Neuronal stem cell (in vitro differentiated cells): ENCODE data around the gene PDGFRA.

ENCODE experiments used
- DNase-seq: peaks from one replicate; pipeline ENCODE4 v3.0.0-alpha.2; 2013; ENCODE audit warnings: low spot score
- H2AFZ ChIP-seq: one replicate; pipeline ENCODE4 v1.6.1; 2013; ENCODE audit warnings: mild to moderate bottlenecking, low read length, inconsistent platforms
- H2AK5ac ChIP-seq: 2 replicates; pipeline ENCODE4 v1.6.1; 2013; ENCODE audit warnings: low read depth, mild to moderate bottlenecking, inconsistent platforms, low read length, moderate library complexity, mixed read lengths
- H2BK120ac ChIP-seq: 2 replicates; pipeline ENCODE4 v1.6.1; 2013; ENCODE audit warnings: low read depth, mild to moderate bottlenecking, inconsistent platforms, low read length, moderate library complexity, mixed read lengths
- H2BK12ac ChIP-seq: one replicate; pipeline ENCODE4 v1.6.1; 2013; ENCODE audit warnings: low read length, inconsistent platforms
- H2BK15ac ChIP-seq: 2 replicates; pipeline ENCODE4 v1.6.1; 2013; ENCODE audit warnings: mild to moderate bottlenecking, low read length, inconsistent platforms, mixed read lengths
- H2BK5ac ChIP-seq: one replicate; pipeline ENCODE4 v1.6.1; 2013; ENCODE audit warnings: inconsistent platforms, mild to moderate bottlenecking, low read length, moderate library complexity
- H3K14ac ChIP-seq: one replicate; pipeline ENCODE4 v1.6.1; 2013; ENCODE audit warnings: low read length, inconsistent platforms
- H3K18ac ChIP-seq: 2 replicates; pipeline ENCODE4 v1.6.1; 2013; ENCODE audit warnings: low read length, inconsistent platforms
- H3K23ac ChIP-seq: 2 replicates; pipeline ENCODE4 v1.6.1; 2013; ENCODE audit warnings: low read depth, mild to moderate bottlenecking, mixed read lengths, low read length, inconsistent platforms; ENCODE audit not compliant: poor library complexity
- H3K27ac ChIP-seq: replicated peaks from 3 replicates; pipeline ENCODE4 v1.5.1; 2013; ENCODE audit warnings: low read length, inconsistent platforms
- H3K27me3 ChIP-seq, 3 experiments: 2 replicates each; pipeline ENCODE4 v1.6.1; 2013; ENCODE audit warnings: low read length in 3 of 3, mild to moderate bottlenecking in 2 of 3, inconsistent platforms in 1 of 3, low read depth in 1 of 3, mixed read lengths in 1 of 3, moderate library complexity in 1 of 3; ENCODE audit not compliant: control insufficient read depth in 3 of 3, insufficient read depth in 3 of 3
- H3K36me3 ChIP-seq, 2 donors: replicated peaks in 1 of 2; 2 replicates each; pipeline ENCODE4 v1.6.1; 2013; ENCODE audit warnings: low read length in 2 of 2; ENCODE audit not compliant: control insufficient read depth in 2 of 2, insufficient read depth in 2 of 2
- H3K4ac ChIP-seq: 2 replicates; pipeline ENCODE4 v1.6.1; 2013; ENCODE audit warnings: inconsistent platforms, mild to moderate bottlenecking, low read length, moderate library complexity
- H3K4me1 ChIP-seq, 2 donors: 1 replicate in 1 of 2; 2 replicates in 1 of 2; pipeline ENCODE4 v1.6.1; 2013; ENCODE audit warnings: low read length in 2 of 2, low read depth in 1 of 2; ENCODE audit not compliant: control insufficient read depth in 2 of 2, insufficient read depth in 1 of 2
- H3K4me2 ChIP-seq: one replicate; pipeline ENCODE4 v1.6.1; 2013; ENCODE audit warnings: mild to moderate bottlenecking, low read length, inconsistent platforms; ENCODE audit not compliant: insufficient read depth, poor library complexity, severe bottlenecking
- H3K4me3 ChIP-seq, 2 donors: 2 replicates each; pipeline ENCODE4 v1.5.1; 2013; ENCODE audit warnings: low read length in 2 of 2, mild to moderate bottlenecking in 2 of 2, inconsistent platforms in 1 of 2, moderate library complexity in 1 of 2
- H3K79me1 ChIP-seq: one replicate; pipeline ENCODE4 v1.6.1; 2013; ENCODE audit warnings: low read depth, mild to moderate bottlenecking, inconsistent platforms, low read length, moderate library complexity
- H3K9ac ChIP-seq: one replicate; pipeline ENCODE4 v1.6.1; 2013; ENCODE audit warnings: mild to moderate bottlenecking, low read depth, low read length, inconsistent platforms; ENCODE audit not compliant: poor library complexity
- H3K9me3 ChIP-seq, 2 donors: replicated peaks in 1 of 2; 2 replicates each; pipeline versions ENCODE3 to v1.6.1; 2013; ENCODE audit warnings: low read length in 2 of 2, mild to moderate bottlenecking in 2 of 2, inconsistent platforms in 1 of 2, low read depth in 1 of 2, mixed read lengths in 1 of 2, moderate library complexity in 1 of 2; ENCODE audit not compliant: control insufficient read depth in 2 of 2, insufficient read depth in 1 of 2
- H4K8ac ChIP-seq: one replicate; pipeline ENCODE4 v1.6.1; 2013; ENCODE audit warnings: low read depth, mild to moderate bottlenecking, inconsistent platforms, low read length, moderate library complexity
- H4K91ac ChIP-seq: one replicate; pipeline ENCODE4 v1.6.1; 2013; ENCODE audit warnings: low read length, low read depth, mild to moderate bottlenecking, inconsistent platforms; ENCODE audit not compliant: poor library complexity
- WGBS, 2 donors: extraction: QIAGEN DNeasy Blood & Tissue Kit; methylation state at CpG; one replicate each; pipeline ENCODE4 v1.1.7; 2013; ENCODE audit warnings: missing lambda C conversion rate in 2 of 2, mixed read lengths in 1 of 2; ENCODE audit not compliant: insufficient read length in 2 of 2, insufficient replicate concordance in 1 of 2; ENCODE audit errors: extremely low coverage in 2 of 2; 5-methylcytosine and 5-hydroxymethylcytosine counted together

The PDGFRA gene

GRCh38 chr4:54296548-54297203, 67.6 kb downstream of the PDGFRA start:
- Histone ChIP-seq H3K36me3 (no peaks in the 10 kb centered on the region), H3K27ac (no peak overlapping the region), H2BK5ac (no peak overlapping the region), H3K23ac (no peak overlapping the region), H2AK5ac (no peak overlapping the region), H3K4ac (no peak overlapping the region), H2BK12ac (no peak overlapping the region), H4K91ac (no peak overlapping the region), H3K4me2 (no peak overlapping the region), H2BK120ac (no peak overlapping the region), H2AFZ (no peak overlapping the region), H4K8ac (no peak overlapping the region), H3K9ac (no peak overlapping the region), H3K4me3 (no peak overlapping the region), H3K18ac (no peak overlapping the region), H3K9me3 (peaks cover 0 to 5% of the 10 kb centered on the region in 2 donors), H3K14ac (no peak overlapping the region), H3K4me1 (no peaks in the 10 kb centered on the region), H2BK15ac (no peak overlapping the region), H3K27me3 (no peaks in the 10 kb centered on the region), H3K79me1 (peaks cover 2% of the 10 kb centered on the region)
- WGBS, 2 donors, result no CpG with 5 or more reads among the region's 7 CpGs
- no peak for DNase-seq

DNA sequence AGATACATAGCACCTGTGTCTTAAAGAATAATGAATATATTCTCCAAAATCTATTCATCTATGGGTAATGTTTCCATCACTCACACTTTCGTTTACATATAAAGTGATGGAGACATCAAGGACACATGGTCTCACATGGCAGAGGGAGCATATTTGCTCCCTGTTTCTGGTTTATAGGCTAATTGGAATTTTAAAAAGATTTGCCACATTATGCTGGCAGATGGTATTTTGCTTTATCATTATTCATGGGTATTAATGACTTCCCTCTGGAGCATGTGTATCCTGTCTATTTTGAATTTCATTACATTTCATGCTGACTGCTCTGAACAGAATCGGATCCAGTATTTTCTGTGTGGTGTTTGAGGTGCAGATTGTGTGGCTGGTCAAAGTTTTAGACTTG, 79.0 kb downstream of the PDGFRA start:
- H2BK15ac ChIP-seq, result no peak overlapping the region
- no peaks in the 10 kb centered on the region for H3K4me1 ChIP-seq
- no peak overlapping the region for H2AK5ac ChIP-seq
- H2BK5ac ChIP-seq, result no peak overlapping the region
- H3K18ac ChIP-seq, result no peak overlapping the region
- H3K4me3 ChIP-seq, result no peak overlapping the region
- H3K23ac ChIP-seq, result no peak overlapping the region
- H4K91ac ChIP-seq, result no peak overlapping the region
- no peak overlapping the region for H3K4ac ChIP-seq
- H3K14ac ChIP-seq, result no peak overlapping the region
- H2BK12ac ChIP-seq, result no peak overlapping the region
- H3K79me1 ChIP-seq, result no peaks in the 10 kb centered on the region
- peaks cover 0 to 1% of the 10 kb centered on the region in 2 donors for H3K9me3 ChIP-seq
- H3K36me3 ChIP-seq, result no peaks in the 10 kb centered on the region
- no peak overlapping the region for H3K27ac ChIP-seq
- no peak for DNase-seq
- H3K27me3 ChIP-seq, result no peaks in the 10 kb centered on the region
- no peak overlapping the region for H3K4me2 ChIP-seq
- H3K9ac ChIP-seq, result no peak overlapping the region
- WGBS, 2 donors, result no CpG with 5 or more reads among the region's 2 CpGs
- H2BK120ac ChIP-seq, result no peak overlapping the region
- no peak overlapping the region for H2AFZ ChIP-seq
- H4K8ac ChIP-seq, result no peak overlapping the region

DNA sequence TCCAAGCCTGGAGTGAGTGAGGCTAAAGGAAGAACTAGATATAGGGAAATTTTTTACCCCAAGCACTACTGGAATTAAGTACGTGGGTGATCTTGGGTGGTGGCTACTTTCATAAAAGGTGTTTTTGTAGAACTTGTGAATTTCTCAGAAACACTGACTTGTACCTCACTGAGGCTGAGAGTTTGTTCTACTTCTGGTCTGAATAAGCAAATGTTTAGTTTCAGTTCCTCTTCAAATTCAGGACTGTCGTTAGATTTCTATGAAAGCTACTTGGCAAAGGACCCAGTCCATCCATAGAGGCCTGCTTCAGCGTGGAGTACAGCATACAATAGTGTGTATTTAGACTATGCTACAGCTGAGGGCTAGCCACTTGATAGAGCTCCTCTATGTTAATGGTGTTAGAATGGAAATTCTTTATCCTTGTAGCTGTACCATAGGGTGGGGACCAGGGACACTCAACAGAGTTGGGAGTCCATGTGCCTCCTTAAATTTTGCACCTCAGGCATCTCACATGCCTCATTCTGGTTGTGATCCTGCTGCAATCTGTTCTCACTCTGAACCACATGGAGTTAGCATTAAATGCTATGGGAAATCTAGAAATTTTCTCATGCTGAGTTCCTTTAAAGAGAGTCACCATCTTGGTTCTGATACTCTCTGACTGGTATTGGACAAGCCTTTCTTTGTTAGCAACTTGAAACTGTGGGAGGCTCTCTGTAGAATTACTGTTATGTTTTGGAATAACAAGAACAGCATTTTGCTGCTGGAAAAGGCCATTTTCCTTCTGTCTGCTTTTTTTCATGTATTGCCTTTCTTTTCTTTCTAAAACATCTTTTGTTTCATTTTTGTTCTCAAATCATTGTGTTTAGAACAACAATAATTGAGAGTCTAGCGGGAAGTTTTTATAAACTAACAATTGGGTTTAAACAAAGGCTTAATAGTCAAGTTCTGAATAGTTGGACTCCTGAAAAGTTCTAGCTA, 86.8 kb downstream of the PDGFRA start:
- no peak overlapping the region for H2BK15ac ChIP-seq
- no peak overlapping the region for H2BK120ac ChIP-seq
- no peak overlapping the region for H3K27ac ChIP-seq
- H3K9ac ChIP-seq, result no peak overlapping the region
- no peak overlapping the region for H4K8ac ChIP-seq
- no peak overlapping the region for H4K91ac ChIP-seq
- H3K9me3 ChIP-seq, result no peaks in the 10 kb centered on the region
- H2BK5ac ChIP-seq, result no peak overlapping the region
- H2AFZ ChIP-seq, result no peak overlapping the region
- H2BK12ac ChIP-seq, result no peak overlapping the region
- H3K4me1 ChIP-seq, result no peaks in the 10 kb centered on the region
- no peak overlapping the region for H3K4ac ChIP-seq
- no peaks in the 10 kb centered on the region for H3K79me1 ChIP-seq
- no peaks in the 10 kb centered on the region for H3K27me3 ChIP-seq
- no peak overlapping the region for H3K23ac ChIP-seq
- H3K14ac ChIP-seq, result no peak overlapping the region
- no peak overlapping the region for H3K4me3 ChIP-seq
- no CpG with 5 or more reads among the region's 4 CpGs for WGBS, 2 donors
- DNase-seq, result no peak
- H3K36me3 ChIP-seq, result no peaks in the 10 kb centered on the region
- no peak overlapping the region for H3K18ac ChIP-seq
- no peak overlapping the region for H2AK5ac ChIP-seq
- H3K4me2 ChIP-seq, result no peak overlapping the region

- Histone ChIP-seq H2BK120ac (no peak overlapping the region), H3K27me3 (no peaks in the 10 kb centered on the region), H2BK12ac (no peak overlapping the region), H3K27ac (no peak overlapping the region), H3K4me3 (no peak overlapping the region), H4K8ac (no peak overlapping the region), H3K4me1 (no peaks in the 10 kb centered on the region), H3K4ac (no peak overlapping the region), H3K9ac (no peak overlapping the region), H3K23ac (no peak overlapping the region), H2BK5ac (no peak overlapping the region), H3K36me3 (no peaks in the 10 kb centered on the region), H3K14ac (no peak overlapping the region), H2AK5ac (no peak overlapping the region), H3K18ac (no peak overlapping the region), H3K4me2 (no peak overlapping the region), H3K9me3 (no peaks in the 10 kb centered on the region), H2AFZ (no peak overlapping the region), H2BK15ac (no peak overlapping the region), H3K79me1 (no peaks in the 10 kb centered on the region), H4K91ac (no peak overlapping the region)
- WGBS, 2 donors, result no CpG with 5 or more reads among the region's 2 CpGs
- no peak for DNase-seq
These were observed 88.6 kb downstream of the PDGFRA start for GRCh38 chr4:54317690-54318089.
